ENCODE measurements around the gene UNCX.

The UNCX gene

GRCh38 chr7:1233333-1234048 lies 819 bp downstream of the UNCX start:
- DNase-seq: no peak

GRCh38 chr7:1234049-1234880 lies 1.6 kb downstream of the UNCX start:
- DNase-seq: no peak

GRCh38 chr7:1234881-1235500 lies 2.3 kb downstream of the UNCX start:
- DNase-seq: no peak

GRCh38 chr7:1235501-1236131 lies 2.9 kb downstream of the UNCX start:
- no peak for DNase-seq

GRCh38 chr7:1236132-1236661 lies 3.5 kb downstream of the UNCX start:
- DNase-seq: no peak

- DNase-seq: no peak
Measured at GRCh38 chr7:1236831-1237701, 4.4 kb downstream of the UNCX start.

- DNase-seq: no peak
Measured at GRCh38 chr7:1237704-1238255, 5.1 kb downstream of the UNCX start.

GRCh38 chr7:1238450-1238882 lies 5.8 kb downstream of the UNCX start:
- DNase-seq: no peak

- DNase-seq: no peak
Measured at GRCh38 chr7:1238931-1239802, 6.5 kb downstream of the UNCX start.

GRCh38 chr7:1239803-1240516 lies 7.3 kb downstream of the UNCX start:
- no peak for DNase-seq

GRCh38 chr7:1240517-1241257 lies 8.0 kb downstream of the UNCX start:
- DNase-seq: no peak

GRCh38 chr7:1241258-1241602 lies 8.6 kb downstream of the UNCX start:
- no peak for DNase-seq

GRCh38 chr7:1241603-1242255 lies 9.1 kb downstream of the UNCX start:
- DNase-seq: no peak

GRCh38 chr7:1242256-1242605 lies 9.6 kb downstream of the UNCX start:
- DNase-seq: no peak

- no peak for DNase-seq
Measured at GRCh38 chr7:1242606-1243289, 10.1 kb downstream of the UNCX start.

GRCh38 chr7:1243290-1243963 lies 10.8 kb downstream of the UNCX start:
- DNase-seq: no peak

- DNase-seq: no peak
Measured at GRCh38 chr7:1243964-1244416, 11.3 kb downstream of the UNCX start.
